ENCODE data around the gene TTLL5. TPM values are rescaled to one million over a fixed set of nuclear protein-coding genes. Genes with fewer than 3 reads are reported as not detected.

Gene TTLL5
- total RNA-seq, 1 donor from 2014 or later = 37.9 TPM

- H3K4me1 Mint-ChIP-seq = no peaks in the 10 kb centered on the region
- no peak overlapping the region for H3K4me3 Mint-ChIP-seq
- H3K36me3 Mint-ChIP-seq (ENCODE audit: low read depth) = peaks cover 5% of the 10 kb centered on the region
- intact Hi-C loops (cut with micrococcal nuclease) = no loop called here
- DNase-seq = no peak
- no peak for ATAC-seq (ENCODE audit: low read depth)
- POLR2A ChIA-PET = no interaction called here
- no peaks in the 10 kb centered on the region for H3K9me3 Mint-ChIP-seq
- TF ChIP-seq CTCF (IDR thresholded peaks at IDR 0.05) = no peak
- no peak overlapping the region for H3K27ac Mint-ChIP-seq
- CTCF ChIA-PET = no interaction called here
- H3K27me3 Mint-ChIP-seq = no peaks in the 10 kb centered on the region
Observed at GRCh38 chr14:75831455-75831854, 170.4 kb downstream of the TTLL5 start.

- no peak for ATAC-seq (ENCODE audit: low read depth)
- POLR2A ChIA-PET = no interaction called here
- H3K27me3 Mint-ChIP-seq = no peaks in the 10 kb centered on the region
- intact Hi-C loops (cut with micrococcal nuclease) = no loop called here
- CTCF ChIA-PET = no interaction called here
- no peaks in the 10 kb centered on the region for H3K4me1 Mint-ChIP-seq
- H3K27ac Mint-ChIP-seq = no peak overlapping the region
- DNase-seq = no peak
- H3K36me3 Mint-ChIP-seq (ENCODE audit: low read depth) = peaks cover 5% of the 10 kb centered on the region
- H3K4me3 Mint-ChIP-seq = no peak overlapping the region
- no peak for TF ChIP-seq CTCF (IDR thresholded peaks at IDR 0.05)
- no peaks in the 10 kb centered on the region for H3K9me3 Mint-ChIP-seq
Observed at GRCh38 chr14:75831952-75832351, 170.9 kb downstream of the TTLL5 start.

GRCh38 chr14:75832621-75833297, 171.7 kb downstream of the TTLL5 start:
- no peaks in the 10 kb centered on the region for H3K9me3 Mint-ChIP-seq
- H3K36me3 Mint-ChIP-seq (ENCODE audit: low read depth) = peaks cover 5% of the 10 kb centered on the region
- ChIA-PET POLR2A (no interaction called here), CTCF (no interaction called here)
- intact Hi-C loops (cut with micrococcal nuclease) = no loop called here
- ATAC-seq (ENCODE audit: low read depth) (no peak), DNase-seq (no peak)
- H3K4me3 Mint-ChIP-seq = no peak overlapping the region
- no peak for TF ChIP-seq CTCF (IDR thresholded peaks at IDR 0.05)
- no peaks in the 10 kb centered on the region for H3K27me3 Mint-ChIP-seq
- H3K4me1 Mint-ChIP-seq = no peaks in the 10 kb centered on the region
- H3K27ac Mint-ChIP-seq = no peak overlapping the region

GRCh38 chr14:75833326-75834020, 172.4 kb downstream of the TTLL5 start:
- no peak for DNase-seq
- Mint-ChIP-seq H3K9me3 (no peaks in the 10 kb centered on the region), H3K27ac (no peak overlapping the region), H3K36me3 (ENCODE audit: low read depth) (peaks cover 6% of the 10 kb centered on the region), H3K4me1 (no peaks in the 10 kb centered on the region), H3K4me3 (no peak overlapping the region), H3K27me3 (no peaks in the 10 kb centered on the region)
- no peak for ATAC-seq (ENCODE audit: low read depth)
- no peak for TF ChIP-seq CTCF (IDR thresholded peaks at IDR 0.05)
- intact Hi-C loops (cut with micrococcal nuclease) = no loop called here
- CTCF ChIA-PET = no interaction called here
- POLR2A ChIA-PET = no interaction called here

GRCh38 chr14:75835156-75835725, 174.2 kb downstream of the TTLL5 start:
- H3K27me3 Mint-ChIP-seq = no peaks in the 10 kb centered on the region
- H3K9me3 Mint-ChIP-seq = peaks cover 4% of the 10 kb centered on the region
- DNase-seq (no peak), ATAC-seq (ENCODE audit: low read depth) (no peak)
- ChIA-PET CTCF (no interaction called here), POLR2A (no interaction called here)
- no peaks in the 10 kb centered on the region for H3K4me1 Mint-ChIP-seq
- no peak overlapping the region for H3K4me3 Mint-ChIP-seq
- H3K27ac Mint-ChIP-seq = no peak overlapping the region
- H3K36me3 Mint-ChIP-seq (ENCODE audit: low read depth) = peaks cover 14% of the 10 kb centered on the region
- TF ChIP-seq CTCF (IDR thresholded peaks at IDR 0.05) = no peak
- intact Hi-C loops (cut with micrococcal nuclease) = no loop called here

All from activated B cell treated with CpG ODN at 0.5 μM for 24 hours (primary cell).